Neutrophil (primary cell): Measurements from ENCODE around the gene CTNNBL1.

Experiments used
- H3K27ac ChIP-seq: fragments of 200-600 bp; sonication (generic); 2 replicates; pipeline ENCODE4 v1.5.1; 2016; ENCODE audit warnings: mild to moderate bottlenecking, moderate library complexity
- H3K27me3 ChIP-seq: fragments of 200-600 bp; sonication (generic); 2 replicates; pipeline ENCODE4 v1.6.0; 2016; ENCODE audit warnings: mild to moderate bottlenecking
- H3K36me3 ChIP-seq: fragments of 200-600 bp; sonication (generic); 2 replicates; pipeline ENCODE4 v1.5.1; 2017
- H3K4me1 ChIP-seq, 2 experiments: fragments of 200-600 bp in 1 of 2; sonication (generic) in 1 of 2; 1 replicate in 1 of 2; 2 replicates in 1 of 2; pipeline versions ENCODE4 v1.5.1 to v1.6.1; 2013 to 2016; ENCODE audit warnings: low read depth in 1 of 2, low read length in 1 of 2, mild to moderate bottlenecking in 1 of 2, moderate library complexity in 1 of 2; ENCODE audit not compliant: control insufficient read depth in 1 of 2, insufficient read depth in 1 of 2
- H3K4me3 ChIP-seq, 2 experiments: fragments of 200-600 bp in 1 of 2; sonication (generic) in 1 of 2; 1 replicate in 1 of 2; 2 replicates in 1 of 2; pipeline ENCODE4 v1.5.1; 2013 to 2016; ENCODE audit warnings: low read depth in 1 of 2, low read length in 1 of 2, mild to moderate bottlenecking in 1 of 2, moderate library complexity in 1 of 2
- H3K9me3 ChIP-seq: fragments of 200-600 bp; sonication (generic); 2 replicates; pipeline ENCODE4 v1.5.1; 2016
- TF ChIP-seq, protein P1 (sequence below): fragments of 200-600 bp; sonication (generic); IDR thresholded peaks from 2 replicates; pipeline ENCODE4 v1.5.1; 2016; ENCODE audit warnings: antibody characterized with exemption

CTNNBL1 gene

DNA sequence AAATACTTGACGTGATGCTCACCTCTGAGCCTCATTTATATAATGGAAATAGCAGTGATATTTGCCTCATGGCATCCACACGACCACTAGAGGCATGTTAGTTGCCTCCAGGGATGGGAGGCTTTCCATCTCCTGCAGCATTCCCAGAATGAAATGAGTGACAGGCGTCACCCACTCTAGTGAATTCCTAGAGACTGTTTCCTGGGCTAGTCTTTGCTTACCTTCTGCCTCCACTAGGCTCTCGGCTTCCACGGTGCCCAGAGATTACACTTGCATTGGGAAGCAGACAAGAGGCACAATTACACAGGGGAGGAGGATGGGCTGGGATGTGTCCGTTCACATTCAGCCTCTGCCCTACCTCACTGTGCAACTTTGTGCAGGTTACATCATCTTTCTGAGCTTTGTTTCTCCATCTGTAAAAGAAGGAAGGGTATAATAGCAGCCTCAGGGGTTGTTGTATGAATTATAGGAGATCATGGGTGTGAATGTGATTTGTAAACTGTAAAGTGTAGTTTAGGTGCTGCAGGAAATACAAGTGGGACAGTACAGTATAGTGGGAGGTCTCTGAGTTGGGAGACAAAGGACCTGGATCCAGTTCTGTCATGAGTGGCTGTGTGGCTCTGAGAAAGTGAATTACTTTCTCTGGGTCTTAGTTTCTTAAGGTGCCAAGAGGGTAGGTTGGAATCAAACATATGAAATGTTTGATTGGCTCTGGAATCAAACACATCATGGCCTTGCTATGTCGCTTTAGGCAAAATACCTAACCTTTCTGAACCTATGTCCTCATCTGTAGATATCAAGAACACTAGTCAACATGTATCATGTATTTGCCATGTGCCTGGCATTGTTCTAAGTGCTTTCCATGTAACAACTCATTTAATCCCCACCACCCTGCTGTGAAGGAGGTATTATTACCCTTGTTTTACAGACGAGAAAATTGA is 205.5 kb downstream of the CTNNBL1 start:
- H3K4me3 ChIP-seq: no peak overlapping the region
- H3K27me3 ChIP-seq: peaks cover 72% of the 10 kb centered on the region
- TF ChIP-seq, protein P1, sequence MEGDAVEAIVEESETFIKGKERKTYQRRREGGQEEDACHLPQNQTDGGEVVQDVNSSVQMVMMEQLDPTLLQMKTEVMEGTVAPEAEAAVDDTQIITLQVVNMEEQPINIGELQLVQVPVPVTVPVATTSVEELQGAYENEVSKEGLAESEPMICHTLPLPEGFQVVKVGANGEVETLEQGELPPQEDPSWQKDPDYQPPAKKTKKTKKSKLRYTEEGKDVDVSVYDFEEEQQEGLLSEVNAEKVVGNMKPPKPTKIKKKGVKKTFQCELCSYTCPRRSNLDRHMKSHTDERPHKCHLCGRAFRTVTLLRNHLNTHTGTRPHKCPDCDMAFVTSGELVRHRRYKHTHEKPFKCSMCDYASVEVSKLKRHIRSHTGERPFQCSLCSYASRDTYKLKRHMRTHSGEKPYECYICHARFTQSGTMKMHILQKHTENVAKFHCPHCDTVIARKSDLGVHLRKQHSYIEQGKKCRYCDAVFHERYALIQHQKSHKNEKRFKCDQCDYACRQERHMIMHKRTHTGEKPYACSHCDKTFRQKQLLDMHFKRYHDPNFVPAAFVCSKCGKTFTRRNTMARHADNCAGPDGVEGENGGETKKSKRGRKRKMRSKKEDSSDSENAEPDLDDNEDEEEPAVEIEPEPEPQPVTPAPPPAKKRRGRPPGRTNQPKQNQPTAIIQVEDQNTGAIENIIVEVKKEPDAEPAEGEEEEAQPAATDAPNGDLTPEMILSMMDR: no peak
- H3K4me1 ChIP-seq: no peaks in the 10 kb centered on the region
- no peaks in the 10 kb centered on the region for H3K36me3 ChIP-seq
- H3K27ac ChIP-seq: no peak overlapping the region
- no peaks in the 10 kb centered on the region for H3K9me3 ChIP-seq

DNA sequence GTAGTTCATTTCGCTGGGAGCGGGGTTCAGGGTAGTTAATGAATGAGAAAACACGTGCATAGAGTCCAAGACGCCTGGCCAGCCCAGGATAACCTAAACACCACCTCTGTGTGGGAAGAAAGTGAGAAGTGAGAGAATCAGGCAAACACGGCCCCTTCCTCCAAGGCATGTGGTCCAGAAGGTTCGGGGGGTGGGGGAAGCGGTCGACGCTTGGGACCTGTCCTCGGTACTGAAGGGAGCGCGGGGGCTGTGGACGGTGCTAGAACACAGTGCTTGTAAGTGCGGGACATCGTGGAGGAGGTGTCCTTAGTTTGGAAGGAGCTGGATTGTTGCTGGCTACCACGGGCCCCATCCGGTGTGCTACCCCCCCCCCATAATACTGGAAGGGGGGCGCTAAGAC is 207.4 kb downstream of the CTNNBL1 start:
- no peaks in the 10 kb centered on the region for H3K36me3 ChIP-seq
- TF ChIP-seq, protein P1: no peak
- peaks cover 90% of the 10 kb centered on the region for H3K27me3 ChIP-seq
- no peak overlapping the region for H3K4me3 ChIP-seq
- H3K4me1 ChIP-seq: no peaks in the 10 kb centered on the region
- no peaks in the 10 kb centered on the region for H3K9me3 ChIP-seq
- no peak overlapping the region for H3K27ac ChIP-seq

DNA sequence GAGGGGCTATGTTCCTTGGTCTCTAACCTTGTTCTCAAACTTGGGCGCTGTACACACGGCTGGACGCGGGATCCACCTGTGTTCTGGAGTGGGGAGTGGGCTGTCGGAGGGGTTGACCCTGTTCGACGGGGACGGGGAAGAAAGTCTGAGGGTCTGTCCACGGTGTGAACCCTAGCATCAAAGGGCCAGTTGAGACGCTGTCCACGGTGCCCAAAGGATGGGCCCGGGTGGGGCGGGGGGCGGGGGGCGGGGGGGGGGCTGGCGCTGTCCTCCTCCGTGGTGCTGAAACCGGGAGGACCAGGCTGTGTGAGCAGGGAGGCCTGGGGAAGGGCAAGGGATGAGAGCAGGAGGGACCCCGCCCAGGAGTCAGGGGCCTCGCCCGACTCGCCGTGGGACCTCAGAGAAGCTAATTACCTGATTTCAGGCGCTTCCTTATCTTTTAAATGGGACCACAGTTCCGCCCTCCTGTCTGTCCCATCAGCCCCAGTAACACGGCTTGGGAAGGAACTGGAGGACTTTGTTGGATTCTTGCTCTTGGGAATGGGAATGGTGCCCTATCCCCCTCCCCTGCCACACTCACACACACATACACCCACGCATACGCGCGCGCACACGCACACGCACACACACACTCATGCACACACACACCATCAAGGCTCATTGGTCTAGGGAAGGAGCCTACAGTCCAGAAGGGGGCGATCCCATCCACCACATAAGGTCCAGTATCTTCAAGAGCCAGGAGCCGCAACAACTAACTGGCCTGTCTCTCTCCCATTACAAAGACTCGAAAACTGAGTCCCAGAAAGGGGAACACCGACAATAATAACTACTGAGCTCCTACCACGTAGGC is 208.0 kb downstream of the CTNNBL1 start:
- Histone ChIP-seq H3K27me3 (peaks cover 97% of the 10 kb centered on the region), H3K36me3 (no peaks in the 10 kb centered on the region), H3K27ac (no peak overlapping the region), H3K4me3 (no peak overlapping the region), H3K4me1 (no peaks in the 10 kb centered on the region), H3K9me3 (no peaks in the 10 kb centered on the region)
- TF ChIP-seq, protein P1: no peak

DNA sequence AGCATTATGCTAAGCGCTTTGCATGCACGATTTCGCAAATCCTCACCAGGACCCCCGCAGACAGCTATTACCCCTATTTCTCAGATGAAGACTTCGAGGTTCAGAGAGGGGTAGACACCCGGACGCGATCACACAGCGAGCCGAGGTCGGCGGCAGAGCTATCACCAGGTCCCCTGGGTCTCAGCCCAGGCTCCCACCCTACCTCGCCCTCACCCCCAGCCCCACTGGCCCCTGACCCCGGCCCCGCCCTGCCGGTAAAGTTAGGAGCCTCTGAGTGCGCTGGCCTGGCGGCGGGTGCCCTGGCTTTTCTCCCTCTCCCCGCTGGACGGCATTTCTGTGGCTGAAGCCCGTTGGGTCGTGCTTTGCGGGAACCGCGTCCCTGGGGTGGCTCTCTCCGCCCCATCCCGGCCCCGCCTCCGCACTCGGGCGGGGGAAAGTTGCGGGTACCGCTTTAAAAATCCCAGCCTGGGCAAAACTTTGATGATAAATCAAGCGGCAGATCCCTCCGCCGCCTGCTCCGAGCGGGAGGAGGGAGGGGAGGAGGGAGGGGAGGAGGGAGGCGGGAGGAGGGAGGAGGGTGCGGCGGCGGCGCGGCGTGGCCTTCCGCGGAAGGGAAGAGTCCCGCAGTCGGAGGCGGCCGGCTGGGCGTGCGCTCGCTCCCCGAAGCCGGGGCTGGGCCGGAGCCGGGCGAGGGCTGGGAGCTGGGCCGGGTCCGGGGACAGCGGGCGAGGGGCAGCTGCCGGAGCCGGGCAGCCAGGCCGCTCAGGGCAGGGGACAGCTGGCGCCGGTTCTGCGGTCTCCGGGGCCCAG is 208.9 kb downstream of the CTNNBL1 start, which contains the start of gene VSTM2L:
VSTM2L (plus strand) TSS at position 624 of the 810 bp plus-strand sequence. CDS start 224 bp downstream, outside the sequence.
- Histone ChIP-seq H3K36me3 (no peaks in the 10 kb centered on the region), H3K27ac (no peak within 1 kb of the TSS), H3K4me1 (no peaks in the 10 kb centered on the region), H3K4me3 (no peak within 1 kb of the TSS), H3K27me3 (peaks cover 98% of the 10 kb centered on the region), H3K9me3 (no peaks in the 10 kb centered on the region)
- TF ChIP-seq, protein P1: no peak
